NK-92 treated with Interleukin-12 subunit alpha and Interleukin-12 subunit beta, amount 100 ng/mL, for 24 hours (cell line): ENCODE data around the gene LIMK2.
"Not testable (repeated sequence)": the region's sequence is repeated elsewhere in the genome, so short reads cannot be mapped to it uniquely, and the experiment has no call there.

Experiments used
- DNase-seq: peaks from one replicate; lab custom pipeline; 2025; lab: John Stamatoyannopoulos, UW

The LIMK2 gene

GRCh38 chr22:31290494-31291471 lies 78.7 kb downstream of the LIMK2 start:
- DNase-seq, result peak; percentile 82

GRCh38 chr22:31291481-31292235 lies 79.6 kb downstream of the LIMK2 start:
- DNase-seq, result no peak

GRCh38 chr22:31292236-31292989 lies 80.3 kb downstream of the LIMK2 start, which contains the start of gene PIK3IP1:
Gene PIK3IP1 (minus strand): TSS chr22:31292488. CDS start chr22:31292344, 144 bp downstream.
- peak; percentile 58 for DNase-seq

- no peak for DNase-seq
These were observed 83.3 kb downstream of the LIMK2 start for GRCh38 chr22:31295360-31295759.

- DNase-seq, result no peak
These were observed 83.9 kb downstream of the LIMK2 start for GRCh38 chr22:31295831-31296657.

- DNase-seq, result no peak
These were observed 88.8 kb downstream of the LIMK2 start for GRCh38 chr22:31300896-31301295.

- no peak for DNase-seq
These were observed 89.9 kb downstream of the LIMK2 start for GRCh38 chr22:31302006-31302405.

- DNase-seq, result no peak
These were observed 90.4 kb downstream of the LIMK2 start for GRCh38 chr22:31302537-31302936.

GRCh38 chr22:31305194-31305593 lies 93.1 kb downstream of the LIMK2 start:
- no peak for DNase-seq

GRCh38 chr22:31308181-31308580 lies 96.1 kb downstream of the LIMK2 start:
- no peak for DNase-seq

- no peak for DNase-seq
These were observed 101.5 kb downstream of the LIMK2 start for GRCh38 chr22:31313366-31314147.

GRCh38 chr22:31314220-31314619 lies 102.1 kb downstream of the LIMK2 start:
- DNase-seq, result not testable (repeated sequence)

GRCh38 chr22:31321421-31321820 lies 109.3 kb downstream of the LIMK2 start:
- no peak for DNase-seq

GRCh38 chr22:31323578-31324550 lies 111.8 kb downstream of the LIMK2 start:
- DNase-seq, result no peak

GRCh38 chr22:31326877-31327276 lies 114.8 kb downstream of the LIMK2 start:
- no peak for DNase-seq

- DNase-seq, result no peak
These were observed 115.9 kb downstream of the LIMK2 start for GRCh38 chr22:31327806-31328543.

GRCh38 chr22:31328544-31328960 lies 116.5 kb downstream of the LIMK2 start:
- no peak for DNase-seq

GRCh38 chr22:31329029-31329428 lies 116.9 kb downstream of the LIMK2 start:
- no peak for DNase-seq
